ENCODE measurements around the gene CCDC195.

CCDC195 gene, protein sequence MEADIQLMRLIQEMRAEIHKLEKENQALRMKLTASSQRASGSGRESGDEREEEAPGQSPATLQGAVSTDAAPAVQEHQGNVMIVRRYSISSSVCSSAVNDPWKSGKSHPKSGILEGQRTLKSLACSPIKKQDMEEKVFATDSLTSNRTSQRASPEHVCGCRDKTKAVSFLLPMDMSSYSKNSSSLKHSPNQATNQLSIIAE

DNA sequence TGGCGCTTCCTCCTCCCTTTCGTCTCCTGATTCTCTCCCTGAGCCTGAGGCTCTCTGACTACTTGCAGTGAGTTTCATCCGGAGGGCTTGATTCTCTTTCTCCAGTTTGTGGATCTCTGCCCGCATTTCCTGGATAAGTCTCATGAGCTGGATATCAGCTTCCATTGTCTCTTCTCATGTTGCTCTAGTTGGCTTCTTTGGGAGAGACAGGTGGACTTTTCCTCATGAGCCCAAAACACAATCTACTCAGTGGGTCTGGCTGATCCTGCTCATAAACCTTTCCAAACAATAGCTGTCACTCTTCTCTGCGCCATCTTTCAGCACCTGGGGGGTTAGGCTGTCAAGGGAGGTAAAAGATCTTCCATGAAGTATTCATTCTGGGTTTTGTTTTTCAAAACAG lies at the start of gene CCDC195:
CCDC195 (minus strand) TSS at position 165 of the 400 bp plus-strand sequence; CDS start at position 165, 0 bp downstream.
- FAIRE-seq = no peak

DNA sequence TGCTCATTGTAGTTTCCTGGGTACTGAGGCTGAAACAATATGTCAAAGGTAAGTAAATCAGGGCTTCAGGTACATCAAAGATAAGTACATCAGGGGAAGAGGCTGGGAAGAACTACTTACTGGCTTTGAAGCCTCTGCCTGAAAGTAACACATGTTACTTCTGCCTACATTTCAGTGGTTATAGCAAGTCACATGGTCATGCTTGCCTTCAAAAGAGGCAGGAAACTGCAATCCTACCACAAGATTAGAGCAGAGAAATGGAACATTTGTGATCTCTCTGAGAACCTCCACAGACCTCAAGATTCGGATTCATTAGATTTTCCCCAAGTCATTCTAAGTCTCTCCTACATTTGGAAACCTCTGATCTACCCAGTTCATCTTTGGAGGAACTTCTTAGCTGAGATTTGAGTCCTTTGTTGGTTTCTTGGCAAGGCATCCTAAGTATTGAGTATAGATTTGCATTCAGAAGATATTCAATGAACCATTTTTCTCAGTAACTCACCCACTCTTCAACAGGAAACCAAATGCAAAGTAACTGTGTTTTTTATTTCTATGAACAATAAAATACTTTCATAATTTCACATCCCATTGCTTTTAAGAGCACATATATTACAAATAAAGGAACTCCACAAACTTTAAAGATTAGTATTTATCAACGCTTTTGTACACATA lies 48.5 kb upstream of the CCDC195 start:
- FAIRE-seq = no peak

DNA sequence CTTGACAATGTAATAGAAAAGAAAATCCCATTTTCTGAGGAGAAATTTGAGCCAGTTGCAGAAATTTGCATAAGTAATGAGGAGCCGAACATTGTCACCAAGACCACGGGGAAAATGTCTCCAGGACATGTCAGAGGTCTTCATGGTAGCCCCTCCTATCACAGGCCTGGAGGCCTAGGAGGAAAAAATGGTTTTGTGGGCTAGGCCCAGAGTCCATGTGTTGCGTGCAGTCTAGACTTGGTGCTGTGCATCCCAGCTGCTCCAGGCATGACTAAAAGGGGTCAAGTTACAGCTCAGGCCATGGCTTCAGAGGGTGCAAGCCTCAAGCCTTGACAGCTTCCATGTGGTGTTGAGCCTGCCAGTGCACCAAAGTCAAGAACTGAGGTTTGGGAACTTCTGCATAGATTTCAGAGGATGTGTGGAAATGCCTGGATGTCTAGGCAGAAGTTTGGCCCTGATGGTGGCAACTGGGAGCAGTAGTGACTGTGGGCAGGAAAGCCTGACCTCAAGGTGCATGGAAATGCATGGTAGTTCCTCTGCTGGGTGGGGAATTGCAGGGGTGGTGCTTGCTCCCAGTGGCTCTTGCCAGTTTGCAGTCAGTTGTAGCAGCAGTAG lies 41.9 kb upstream of the CCDC195 start:
- no peak for FAIRE-seq

DNA sequence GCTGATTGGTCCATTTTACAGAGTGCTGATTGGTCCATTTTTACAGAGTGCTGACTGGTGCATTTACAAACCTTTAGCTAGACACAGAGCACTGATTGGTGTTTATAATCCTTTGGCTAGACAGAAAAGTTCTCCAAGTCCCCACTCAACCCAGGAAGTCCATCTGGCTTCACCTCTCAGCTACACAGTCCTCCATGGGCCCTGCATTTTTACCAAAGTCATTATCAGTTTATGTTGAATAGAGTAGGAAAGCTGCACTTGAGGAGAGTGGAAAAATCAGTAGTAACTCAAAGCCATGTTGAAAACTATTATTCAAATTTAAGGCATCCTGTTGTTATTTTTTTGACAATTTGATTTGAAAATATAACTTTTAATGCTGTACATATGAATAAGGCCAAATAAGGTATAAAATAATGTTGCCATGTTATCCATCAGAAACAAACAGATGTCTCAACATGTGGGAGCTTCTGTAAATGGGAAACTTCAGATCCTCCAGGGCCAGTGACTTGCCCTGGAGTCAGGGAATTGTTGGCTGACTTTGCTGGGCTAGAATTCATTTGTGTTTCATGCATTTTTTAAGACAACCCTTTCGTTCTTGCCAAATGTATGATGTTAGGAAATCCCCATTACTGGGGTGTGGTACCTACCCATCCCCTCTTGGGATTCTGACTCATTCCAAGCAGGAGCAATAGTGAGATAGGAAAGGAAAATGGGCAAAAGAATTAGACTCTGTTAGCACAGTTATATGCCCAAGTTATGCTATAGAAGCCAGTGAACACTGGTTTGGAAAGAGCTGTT lies 37.8 kb upstream of the CCDC195 start:
- no peak for FAIRE-seq

DNA sequence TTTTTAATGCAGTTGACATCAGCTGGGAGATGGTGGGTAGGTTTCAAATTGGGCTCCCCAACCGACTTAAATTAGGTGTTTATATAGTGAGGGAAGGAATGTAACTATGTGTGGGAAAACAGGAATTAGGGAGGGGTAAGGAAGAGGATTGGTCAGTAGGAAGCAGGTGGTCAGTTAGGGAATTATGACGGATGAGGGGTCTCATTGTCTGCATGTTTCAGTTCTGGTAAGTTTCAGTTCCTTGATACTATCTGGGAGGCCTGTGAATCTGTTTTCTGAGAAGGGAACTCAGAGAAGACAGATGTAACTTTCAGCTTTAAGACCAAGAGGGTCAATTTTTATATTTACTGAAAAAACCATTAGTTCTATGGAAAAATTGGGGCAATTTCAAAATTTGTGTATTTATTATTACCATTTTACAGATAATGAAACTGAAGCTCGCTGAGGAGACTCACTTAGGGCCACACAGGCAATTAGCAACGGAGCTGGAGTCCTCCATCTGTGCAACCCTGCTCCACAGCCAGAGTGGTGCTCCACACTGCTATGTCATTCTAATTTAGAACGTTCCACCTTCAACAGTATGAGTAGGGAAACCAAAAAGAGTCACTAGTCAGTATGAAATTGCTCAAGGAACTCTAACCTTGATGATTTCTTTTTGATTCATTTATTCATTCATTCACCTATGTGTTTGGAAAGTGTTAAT lies 36.0 kb upstream of the CCDC195 start:
- no peak for FAIRE-seq

DNA sequence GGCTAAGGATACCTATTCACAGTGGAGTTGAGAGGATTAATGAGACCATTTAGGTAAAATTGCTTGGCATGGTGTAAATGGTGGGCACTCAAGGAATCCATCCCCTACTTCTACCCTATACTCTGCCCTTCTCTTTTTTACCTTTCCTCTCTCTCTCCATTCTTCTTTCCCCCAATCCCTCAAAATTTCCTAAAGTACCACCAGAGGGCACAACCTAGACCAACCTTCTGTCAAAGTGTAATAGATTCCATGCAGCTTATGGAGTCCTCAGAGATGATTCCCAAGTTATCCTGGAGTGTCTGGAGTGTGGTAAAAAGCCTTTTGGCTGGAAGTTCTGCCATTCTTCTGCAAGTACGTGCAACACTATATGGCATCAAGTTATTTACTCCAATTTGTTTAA lies 33.0 kb upstream of the CCDC195 start:
- no peak for FAIRE-seq

DNA sequence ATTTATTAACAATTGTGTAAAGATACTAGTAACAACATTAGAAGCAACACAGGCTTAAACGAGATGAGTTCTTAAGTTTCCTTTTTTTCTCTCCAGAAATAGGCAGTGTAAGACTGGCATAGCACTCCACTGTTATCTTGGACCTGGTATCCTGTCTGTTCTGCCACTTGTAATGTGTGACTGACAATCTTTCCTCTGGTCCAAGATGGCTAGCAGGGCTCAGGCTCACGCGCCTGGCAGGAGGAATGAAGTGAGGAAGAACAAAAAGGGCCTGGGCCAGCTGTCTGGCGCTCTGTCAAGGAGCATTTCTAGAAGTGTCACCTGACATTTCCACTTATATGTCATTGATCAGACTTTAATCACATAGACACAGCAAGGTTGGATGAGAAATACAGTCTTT lies 31.6 kb upstream of the CCDC195 start:
- FAIRE-seq = no peak

DNA sequence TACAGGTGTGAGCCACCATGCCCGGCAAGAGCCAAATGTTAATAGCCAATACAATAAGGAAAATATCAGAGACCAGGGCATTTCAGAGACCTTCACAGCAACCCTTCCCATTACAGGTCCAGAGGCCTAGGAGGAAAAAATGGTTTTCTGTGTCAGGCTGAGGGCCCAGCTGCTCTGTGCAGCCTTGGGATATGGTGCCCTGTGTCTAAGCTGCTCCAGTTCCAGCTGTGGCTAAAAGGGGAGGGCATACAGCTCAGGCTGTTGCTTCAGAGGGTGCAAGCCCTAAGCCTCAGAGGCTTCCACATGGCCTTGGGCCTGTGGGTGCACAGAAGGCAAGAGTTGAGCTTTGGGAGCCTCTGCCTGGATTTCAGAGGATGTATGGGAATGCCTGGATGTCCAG lies 20.1 kb upstream of the CCDC195 start:
- no peak for FAIRE-seq

DNA sequence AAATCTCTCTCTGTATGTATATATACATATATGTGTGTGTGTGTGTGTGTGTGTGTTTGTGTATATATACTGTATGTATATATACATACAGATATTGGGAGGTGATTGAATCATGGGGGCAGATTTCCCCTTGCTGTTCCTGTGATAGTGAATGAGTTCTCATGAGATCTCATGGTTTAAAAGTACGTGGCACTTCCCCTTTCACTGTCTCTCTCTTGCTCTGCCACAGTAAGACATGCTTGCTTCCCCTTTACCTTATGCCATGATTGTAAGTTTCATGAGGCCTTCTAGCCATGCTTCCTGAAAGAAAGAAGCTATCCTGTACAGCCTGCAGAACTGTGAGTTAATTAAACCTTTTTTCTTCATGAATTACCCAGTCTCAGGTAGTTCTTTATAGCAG lies 18.8 kb upstream of the CCDC195 start:
- no peak for FAIRE-seq

DNA sequence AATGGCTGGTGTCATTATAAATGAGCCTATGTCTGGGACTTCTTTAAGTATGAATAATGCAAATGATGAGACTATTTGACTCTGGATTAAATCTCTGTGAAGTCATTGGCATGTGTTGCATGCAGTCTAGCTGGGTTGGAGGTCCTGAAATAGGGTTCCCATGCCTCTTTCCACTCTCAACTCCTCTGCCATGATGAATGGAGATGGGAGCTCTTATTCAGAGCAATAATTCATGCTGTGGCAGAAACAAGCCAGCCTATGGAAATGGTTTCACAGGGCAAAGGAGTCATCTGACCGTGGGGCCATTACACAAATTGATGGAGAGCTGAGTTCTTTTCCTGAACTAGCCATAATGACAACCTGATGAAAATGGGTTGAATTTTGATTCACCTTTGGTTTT lies 15.5 kb upstream of the CCDC195 start:
- no peak for FAIRE-seq

DNA sequence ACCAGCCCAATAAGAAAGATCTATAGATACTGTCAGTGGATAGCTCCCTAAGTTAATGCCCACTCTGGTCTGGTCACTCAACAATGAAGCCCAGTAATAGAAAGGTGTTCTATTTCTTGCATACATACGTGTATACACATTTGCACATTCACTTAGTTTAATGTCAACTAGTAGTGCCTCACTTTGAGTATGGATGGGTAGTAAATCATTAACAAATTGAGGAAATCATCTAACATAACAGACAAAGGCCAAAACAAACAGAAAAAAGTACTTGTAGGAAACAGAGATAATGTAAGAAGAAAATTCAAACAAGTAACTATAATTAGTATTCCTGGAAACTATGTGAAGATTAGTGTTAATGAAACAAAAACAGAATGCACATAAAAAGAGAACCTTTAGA lies 13.3 kb upstream of the CCDC195 start:
- no peak for FAIRE-seq

DNA sequence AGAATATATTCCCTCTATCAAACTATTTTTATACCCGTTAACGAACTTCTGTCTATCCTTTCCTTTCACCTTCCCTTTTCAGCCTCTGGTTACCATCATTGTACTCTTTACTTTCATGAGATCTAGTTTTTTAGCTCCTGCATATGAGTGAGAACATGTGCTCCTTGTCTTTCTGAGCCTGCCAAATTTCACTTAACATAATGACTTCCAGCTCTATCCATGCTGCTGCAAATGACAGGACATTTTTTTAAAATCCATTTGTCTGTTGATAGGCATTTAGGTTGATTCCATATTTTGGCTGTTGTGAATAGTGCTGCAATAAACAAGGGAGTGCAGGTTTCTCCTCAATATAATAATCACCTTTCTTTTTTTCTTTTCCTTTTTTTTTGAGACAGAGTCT lies 8.2 kb upstream of the CCDC195 start:
- FAIRE-seq = no peak

DNA sequence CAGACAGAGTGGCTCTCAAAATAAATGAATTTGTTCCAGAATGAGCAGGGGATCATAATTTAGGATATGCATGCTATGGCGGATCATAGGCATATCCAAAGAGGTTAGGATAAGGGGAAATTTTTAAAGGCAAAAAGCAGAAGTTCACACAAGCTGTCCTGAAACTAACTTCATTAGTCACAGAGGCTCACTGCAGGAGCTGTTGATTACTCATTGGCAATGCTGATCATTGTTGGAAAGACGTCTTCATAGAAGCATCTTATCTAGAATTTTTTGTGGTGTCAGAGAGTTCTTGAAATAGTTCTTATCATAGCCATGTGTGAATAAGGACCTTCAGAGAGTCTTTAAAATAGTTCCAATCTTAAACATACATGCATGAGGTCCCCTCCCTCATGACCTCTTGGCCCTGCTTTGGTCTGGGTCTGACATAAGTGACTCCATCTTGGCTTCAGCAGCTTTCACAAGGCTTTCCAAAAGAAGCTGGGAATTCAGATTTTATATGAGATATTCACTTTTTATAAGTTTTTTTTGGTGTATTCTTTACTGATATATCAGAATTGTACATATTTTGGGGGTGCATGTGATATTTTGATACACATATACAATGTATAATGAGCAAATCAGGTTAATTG lies 7.5 kb upstream of the CCDC195 start:
- FAIRE-seq = no peak

DNA sequence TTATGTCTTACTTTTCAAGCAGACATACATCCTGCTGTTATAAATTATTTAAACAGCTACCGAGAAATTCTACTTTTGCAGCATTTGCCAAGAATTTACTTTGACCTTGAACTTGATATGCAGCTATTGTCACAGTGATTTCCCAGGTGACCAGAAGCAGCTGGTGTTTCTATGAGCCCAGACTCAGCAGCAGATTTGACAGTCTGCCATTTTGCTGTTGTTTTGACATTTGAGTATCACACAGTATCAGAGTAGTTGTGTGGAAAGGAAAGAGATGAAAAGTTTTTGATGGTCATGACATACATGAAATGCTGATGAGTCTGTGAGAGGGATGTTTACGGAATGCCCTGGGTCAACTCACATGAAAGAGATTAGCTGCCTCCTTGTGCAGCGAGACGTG lies 6.6 kb upstream of the CCDC195 start:
- no peak for FAIRE-seq

DNA sequence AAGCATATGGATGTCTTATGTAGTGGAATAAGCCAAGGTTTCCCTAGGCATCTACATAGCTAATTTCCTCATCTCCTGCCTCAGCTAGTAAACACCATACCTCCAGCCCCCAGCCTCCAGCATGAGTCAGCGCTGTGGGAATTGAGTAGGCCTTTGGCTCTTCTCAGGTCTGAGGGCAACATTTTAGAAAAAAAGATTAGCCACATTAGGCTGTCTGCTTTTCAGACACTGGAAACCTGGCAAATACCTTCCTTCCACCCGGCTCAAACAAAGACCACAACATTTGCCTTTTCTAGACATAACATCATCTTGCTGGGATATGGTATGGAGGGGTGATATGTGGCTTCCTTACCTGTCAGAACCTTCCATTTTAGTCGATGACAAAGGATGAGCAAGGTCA lies 6.1 kb upstream of the CCDC195 start:
- no peak for FAIRE-seq

DNA sequence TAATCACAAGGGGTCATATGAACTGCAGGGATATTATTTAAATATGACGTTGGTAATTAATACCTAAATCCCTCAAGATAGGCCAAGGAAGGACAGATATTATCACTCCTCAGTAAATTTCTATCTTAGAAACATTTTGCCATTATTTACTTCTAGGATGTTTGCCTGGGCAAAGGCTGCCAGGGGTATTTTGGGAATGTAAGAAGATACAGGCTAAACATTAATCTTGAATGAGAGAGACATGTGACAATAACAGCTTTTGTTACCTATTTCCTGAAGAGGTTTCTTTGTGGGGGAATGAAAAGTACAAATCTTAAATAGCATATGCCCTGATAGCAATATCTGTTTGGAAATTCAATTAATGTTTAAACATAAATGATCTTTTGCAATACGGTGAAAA lies 756 bp upstream of the CCDC195 start:
- FAIRE-seq = no peak

DNA sequence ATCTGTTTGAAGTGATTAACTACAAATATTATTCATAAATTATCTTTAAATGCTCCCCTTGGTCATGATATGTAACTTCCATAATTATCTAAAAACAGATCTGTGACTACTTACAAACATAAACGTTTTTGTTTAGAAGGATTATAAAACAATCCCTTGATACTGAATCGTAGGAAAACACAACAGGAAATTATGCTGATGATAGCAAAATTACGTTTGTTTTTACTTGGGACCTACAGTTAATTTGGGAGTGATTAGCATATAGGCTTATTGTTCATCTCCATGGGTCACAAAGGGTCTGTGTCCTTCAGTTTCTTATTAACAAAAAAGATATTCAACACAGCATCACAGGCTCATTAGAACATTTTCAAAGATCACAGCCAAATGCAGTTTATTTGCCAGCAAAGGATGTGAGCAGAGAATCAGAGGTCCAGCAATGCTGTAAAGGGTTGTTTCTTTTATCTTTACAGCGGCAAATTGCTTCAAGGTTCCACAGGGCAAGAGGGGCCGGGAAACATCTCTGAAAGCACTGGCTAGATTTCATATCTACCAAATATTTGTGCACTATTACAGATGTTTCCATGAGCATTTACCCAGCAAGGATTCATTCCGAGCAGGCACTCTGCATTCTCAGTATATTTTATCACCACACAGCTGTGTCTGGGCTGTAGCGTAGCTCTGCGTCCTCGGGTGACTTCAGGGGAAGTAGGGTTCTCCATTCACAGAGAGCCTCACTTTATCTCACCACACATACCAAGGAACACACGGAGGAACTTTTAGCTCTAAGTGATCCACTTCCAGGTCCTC lies 4.1 kb downstream of the CCDC195 start:
- no peak for FAIRE-seq

DNA sequence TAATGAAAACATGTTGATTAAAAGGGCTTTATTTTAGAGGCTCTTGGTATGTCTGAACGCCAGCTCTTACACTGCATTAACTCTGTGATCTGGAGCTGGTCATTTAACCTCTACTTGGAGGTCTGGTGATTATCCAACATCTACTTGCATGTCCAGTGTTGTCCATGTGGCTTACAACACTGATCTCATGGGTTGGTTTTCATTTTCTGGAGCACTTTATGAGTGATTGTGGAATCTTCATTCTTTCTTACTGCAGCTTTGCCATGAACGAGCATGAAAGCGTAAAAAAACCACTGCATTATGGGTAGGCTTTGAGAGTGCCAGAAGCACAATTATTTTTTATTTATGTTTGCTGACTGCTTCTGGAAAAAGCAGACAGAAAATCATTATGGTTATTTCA lies 4.8 kb downstream of the CCDC195 start:
- FAIRE-seq = no peak

DNA sequence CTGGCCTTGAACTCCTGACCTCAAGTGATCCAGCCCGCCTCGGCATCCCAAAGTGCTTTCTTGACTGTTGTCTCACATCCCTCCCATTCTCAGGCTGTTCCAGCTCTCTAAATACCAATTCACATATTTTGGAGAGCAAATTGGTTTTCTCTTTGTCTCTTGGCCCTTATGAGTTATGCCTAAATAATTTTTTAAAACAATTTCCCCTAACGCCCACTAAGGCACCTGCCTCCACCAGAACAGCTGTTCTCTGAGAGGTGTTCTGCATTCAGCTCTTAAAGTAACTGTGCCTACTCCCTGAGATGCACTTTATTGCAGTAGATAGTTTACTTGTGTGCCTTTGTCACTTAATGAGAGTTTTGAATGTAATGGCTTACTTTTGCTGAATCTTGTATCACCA lies 6.9 kb downstream of the CCDC195 start:
- FAIRE-seq = no peak

DNA sequence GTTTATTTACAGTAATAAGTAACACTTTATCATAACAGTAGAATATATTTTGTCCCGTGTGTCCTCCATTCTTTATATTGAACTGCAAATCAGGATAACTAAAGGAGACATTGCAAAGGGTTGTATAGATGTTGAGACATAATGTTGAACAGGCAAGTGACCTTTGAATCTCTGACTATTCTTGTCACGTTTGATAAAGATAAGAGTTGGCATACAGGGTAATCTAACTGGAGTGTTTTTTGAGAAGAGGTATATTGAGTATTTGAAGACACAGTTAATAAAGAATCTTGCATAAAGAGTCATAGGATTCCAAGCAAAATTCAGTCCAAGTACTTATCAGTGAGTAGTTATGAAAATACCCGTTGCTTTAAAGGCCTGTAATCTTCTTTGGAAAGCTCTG lies 21.7 kb downstream of the CCDC195 start:
- no peak for FAIRE-seq

DNA sequence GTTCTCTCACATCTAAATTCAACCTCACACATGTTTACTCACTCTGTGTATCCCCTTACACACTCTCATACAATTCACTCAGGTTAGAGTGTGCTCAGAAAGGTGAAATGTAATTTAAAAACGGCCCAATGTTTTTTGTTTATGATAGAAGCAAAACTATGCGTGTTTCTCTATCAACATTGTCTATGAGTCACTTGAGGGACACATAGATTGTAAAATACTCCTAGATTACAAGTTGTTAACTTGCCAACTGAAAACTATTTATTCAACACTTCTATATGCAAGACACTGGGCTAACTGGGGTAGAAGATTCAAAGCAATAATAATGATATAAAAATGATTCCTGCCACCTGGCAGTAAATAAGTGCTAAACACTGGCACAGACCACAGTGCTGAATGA lies 24.6 kb downstream of the CCDC195 start:
- FAIRE-seq = no peak

DNA sequence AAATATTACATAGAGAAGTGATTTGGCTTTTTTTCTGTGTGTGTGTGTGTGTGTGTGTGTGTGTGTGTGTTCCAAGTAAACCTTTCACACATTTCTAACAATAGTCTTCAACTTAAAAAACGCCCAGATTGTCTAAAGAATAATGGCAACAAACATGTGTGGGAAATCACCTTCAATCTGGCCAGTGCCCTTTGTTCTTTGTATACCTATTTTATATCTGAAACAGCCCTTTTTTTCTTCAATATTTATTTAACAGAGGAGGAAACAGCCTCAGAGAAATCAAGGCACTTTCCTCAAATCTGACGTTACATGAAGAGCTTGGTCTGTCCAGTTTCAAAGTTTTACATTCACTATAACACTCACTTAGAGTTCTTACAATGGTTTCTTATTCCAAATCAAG lies 25.3 kb downstream of the CCDC195 start:
- FAIRE-seq = no peak

Data from islet of Langerhans (tissue), 1 donor.